A549 (cell line): Measurements from ENCODE around the gene ADM2. TPM values are rescaled to one million over a fixed set of nuclear protein-coding genes. Genes with fewer than 3 reads are reported as not detected.

Experiments used
- ATAC-seq, 2 experiments: fragments of 200-7000 bp in 1 of 2; fragments of >200 bp in 1 of 2; cut with Nextera tagmentation in 1 of 2; cut with Tn5 transposase in 1 of 2; 3 replicates each; pipeline versions ENCODE4 v1.8.0 to v1.9.1; 2018 to 2020; ENCODE audit warnings: mild to moderate bottlenecking in 1 of 2, moderate library complexity in 1 of 2
- CTCF ChIA-PET: fragments of 300-600 bp; sonication (Branson Sonifier 250); formaldehyde crosslinking; extraction: SDS; loops from one replicate; lab custom pipeline; 2021; ENCODE audit warnings: antibody characterized with exemption, inconsistent platforms; lab: Yijun Ruan, JAX
- POLR2A ChIA-PET: fragments of 350-600 bp; formaldehyde crosslinking; extraction: SDS; loops from one replicate; lab custom pipeline; 2021; ENCODE audit warnings: antibody characterized with exemption, inconsistent platforms; lab: Yijun Ruan, JAX
- DNase-seq, 2 experiments: peaks; one replicate each; pipeline versions ENCODE4 v3.0.0 to v3.0.0-alpha.2; 2011 to 2016; ENCODE audit warnings: low read depth in 1 of 2, low spot score in 1 of 2
- FAIRE-seq: peaks from 2 replicates; lab custom pipeline; 2011; peaks lifted over from hg19 to GRCh38; lab: Jason Lieb, UNC
- H3K27ac ChIP-seq, 2 experiments: fragments of >200 bp; sonication (Bioruptor Twin); formaldehyde crosslinking; 3 replicates each; pipeline ENCODE4 v1.5.1; 2016 to 2017
- H3K4me1 ChIP-seq: fragments of >200 bp; sonication (Bioruptor Twin); formaldehyde crosslinking; 3 replicates; pipeline ENCODE4 v1.6.1; 2016
- H3K4me2 ChIP-seq: fragments of >200 bp; sonication (Bioruptor Twin); formaldehyde crosslinking; 3 replicates; pipeline ENCODE4 v1.6.1; 2016
- H3K4me3 ChIP-seq: fragments of >200 bp; sonication (Bioruptor Twin); formaldehyde crosslinking; 3 replicates; pipeline ENCODE4 v1.5.1; 2016
- H3K9me3 ChIP-seq: fragments of >200 bp; sonication (Bioruptor Twin); formaldehyde crosslinking; 3 replicates; pipeline ENCODE4 v1.6.1; 2016
- BCL3 ChIP-seq: fragments of >200 bp; sonication (Bioruptor Twin); formaldehyde crosslinking; IDR thresholded peaks from 3 replicates; pipeline ENCODE4 v1.6.1; 2016
- BHLHE40 ChIP-seq: IDR thresholded peaks from 2 replicates; pipeline ENCODE4 v1.6.1; 2012; ENCODE audit warnings: low read depth, low read length, inconsistent platforms
- CBX8 ChIP-seq: fragments of 200-600 bp; sonication (generic); IDR thresholded peaks from 2 replicates; pipeline ENCODE4 v1.6.1; 2016
- CHD4 ChIP-seq: fragments of 200-600 bp; sonication (generic); IDR thresholded peaks from 2 replicates; pipeline ENCODE4 v1.6.1; 2016; ENCODE audit warnings: antibody characterized with exemption, mild to moderate bottlenecking, borderline replicate concordance
- E2F6 ChIP-seq: IDR thresholded peaks from 2 replicates; pipeline ENCODE4 v1.6.1; 2012; ENCODE audit warnings: low read depth, borderline replicate concordance
- ESRRA ChIP-seq: fragments of 150-350 bp; IDR thresholded peaks from 2 replicates; pipeline ENCODE4 v1.6.1; 2014; ENCODE audit warnings: mild to moderate bottlenecking, low read length, borderline replicate concordance
- FOSB ChIP-seq: fragments of 250-450 bp; sonication (Bioruptor Pico); IDR thresholded peaks from 2 replicates; pipeline ENCODE4 v1.5.0; 2020; ENCODE audit warnings: mild to moderate bottlenecking, moderate library complexity
- FOXS1 ChIP-seq: fragments of 250-450 bp; sonication (Bioruptor Pico); IDR thresholded peaks from 2 replicates; pipeline ENCODE4 v1.5.0; 2020; ENCODE audit warnings: mild to moderate bottlenecking, moderate library complexity
- GATA3 ChIP-seq: IDR thresholded peaks from 2 replicates; pipeline ENCODE4 v1.6.1; 2012; ENCODE audit warnings: borderline replicate concordance
- HEYL ChIP-seq: fragments of 250-450 bp; sonication (Bioruptor Pico); IDR thresholded peaks from 2 replicates; pipeline ENCODE4 v1.8.0; 2021; ENCODE audit warnings: mild to moderate bottlenecking, moderate library complexity
- HOXB13 ChIP-seq: fragments of 250-450 bp; sonication (Bioruptor Pico); IDR thresholded peaks from 2 replicates; pipeline ENCODE4 v1.5.0; 2020; ENCODE audit warnings: low read depth, mild to moderate bottlenecking, moderate library complexity
- KDM5A ChIP-seq: fragments of 200-600 bp; sonication (generic); IDR thresholded peaks from 2 replicates; pipeline ENCODE4 v1.6.1; 2016; ENCODE audit warnings: antibody characterized with exemption, mild to moderate bottlenecking
- MAX ChIP-seq: IDR thresholded peaks from 2 replicates; pipeline ENCODE4 v1.6.1; 2012
- MAZ ChIP-seq: fragments of 150-350 bp; IDR thresholded peaks from 2 replicates; pipeline ENCODE4 v1.6.1; 2014; ENCODE audit warnings: antibody characterized with exemption, low read depth, low read length, borderline replicate concordance
- NPAS2 ChIP-seq: fragments of 250-450 bp; sonication (Bioruptor Pico); IDR thresholded peaks from 2 replicates; pipeline ENCODE4 v1.8.0; 2022; ENCODE audit warnings: mild to moderate bottlenecking, moderate library complexity, borderline replicate concordance
- POLR2A ChIP-seq: IDR thresholded peaks from 2 replicates; pipeline ENCODE4 v1.6.1; 2012; ENCODE audit warnings: mild to moderate bottlenecking, low read length
- POLR2AphosphoS2 ChIP-seq: conservative IDR thresholded peaks from 2 replicates; pipeline ENCODE4 v1.6.1; 2012; ENCODE audit warnings: low read length, improper control_type of control experiment, inconsistent platforms
- RFX5 ChIP-seq: fragments of 450-650 bp; IDR thresholded peaks from 2 replicates; pipeline ENCODE4 v1.7.1; 2014; ENCODE audit warnings: antibody characterized with exemption, mild to moderate bottlenecking, moderate library complexity
- RNF2 ChIP-seq: fragments of 200-600 bp; sonication (generic); IDR thresholded peaks from 2 replicates; pipeline ENCODE4 v1.6.1; 2016; ENCODE audit warnings: low read depth, mild to moderate bottlenecking, antibody characterized with exemption, moderate library complexity, borderline replicate concordance
- SMC3 ChIP-seq: fragments of >200 bp; sonication (Bioruptor Twin); formaldehyde crosslinking; IDR thresholded peaks from 3 replicates; pipeline ENCODE4 v1.6.1; 2018; ENCODE audit warnings: inconsistent platforms
- ZC3H11A ChIP-seq: fragments of 450-650 bp; IDR thresholded peaks from 2 replicates; pipeline ENCODE4 v1.6.1; 2014; ENCODE audit warnings: antibody characterized with exemption, mild to moderate bottlenecking
- ZNF302 ChIP-seq: fragments of 250-450 bp; sonication (Bioruptor Pico); IDR thresholded peaks from 2 replicates; pipeline ENCODE4 v1.9.0; 2021; ENCODE audit warnings: inconsistent platforms, mild to moderate bottlenecking, moderate library complexity
- ZSCAN20 ChIP-seq: fragments of 250-450 bp; sonication (Bioruptor Pico); IDR thresholded peaks from 2 replicates; pipeline ENCODE4 v1.8.0; 2022; ENCODE audit warnings: mild to moderate bottlenecking, moderate library complexity
- whole genome bisulfite sequencing: methylation state at CpG from one replicate; pipeline ENCODE4 v1.1.6; 2017; ENCODE audit errors: missing lambda C conversion rate; 5-methylcytosine and 5-hydroxymethylcytosine counted together
- polyA plus RNA-seq, 4 experiments: library from polyadenylated mRNA; depleted of rRNA in 3 of 4; stranded (reverse); fragments of >200 nt; fragmentation: RNase III in 1 of 4; extraction: RNeasy Plus Mini Kit Qiagen cat#74134 plus additional on column Dnase treatment in 1 of 4; gene quantifications; 2 replicates in 3 of 4; 3 replicates in 1 of 4; pipeline ENCODE4 v1.2.3, GENCODE V29; 2011 to 2017
- TF ChIP-seq, protein P1 (sequence below): fragments of 250-450 bp; sonication (Bioruptor Pico); IDR thresholded peaks from 2 replicates; pipeline ENCODE4 v1.5.0; 2020; ENCODE audit warnings: low read depth, mild to moderate bottlenecking, moderate library complexity
- TF ChIP-seq, protein P2 (sequence below): fragments of 200-600 bp; sonication (generic); IDR thresholded peaks from 2 replicates; pipeline ENCODE4 v1.6.1; 2016; ENCODE audit warnings: antibody characterized with exemption, mild to moderate bottlenecking, moderate library complexity
- TF ChIP-seq, protein P3 (sequence below): fragments of 150-350 bp; IDR thresholded peaks from 2 replicates; pipeline ENCODE4 v1.6.1; 2014; ENCODE audit warnings: low read depth, mild to moderate bottlenecking, low read length

ADM2 gene
- polyA plus RNA-seq, 2 of the 4 experiments (the other 2 are of a cell fraction) = 0.50 to 1.1 TPM

DNA sequence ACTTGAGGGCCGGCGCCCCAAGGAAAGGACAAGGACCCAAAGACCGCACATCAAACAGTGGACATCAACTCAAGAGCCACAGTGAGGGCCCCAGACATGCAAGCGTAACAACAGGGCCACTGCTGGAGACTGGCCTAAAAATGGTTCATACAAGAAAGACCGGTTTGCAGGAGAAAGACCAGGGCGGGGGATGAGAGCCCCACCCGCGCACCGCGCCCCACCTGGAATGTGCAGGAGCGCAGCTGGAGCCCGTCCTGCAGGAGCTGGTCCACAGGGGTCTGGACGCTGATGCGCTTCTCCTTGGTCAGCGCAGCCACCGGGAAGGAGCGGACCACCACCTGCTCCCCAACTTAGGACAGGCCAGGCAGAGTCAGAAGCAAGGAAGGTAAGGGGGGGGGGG, 20.4 kb upstream of the ADM2 start:
- Histone ChIP-seq H3K9me3 (no peaks in the 10 kb centered on the region), H3K27ac (no peak overlapping the region), H3K4me2 (no peak overlapping the region), H3K4me1 (no peaks in the 10 kb centered on the region), H3K4me3 (no peak overlapping the region)
- TF ChIP-seq GATA3 (no peak), KDM5A (no peak), ZSCAN20 (CRISPR knock-in tag) (no peak), NPAS2 (CRISPR knock-in tag) (no peak), RFX5 (no peak), MAX (no peak), FOSB (CRISPR knock-in tag) (no peak), SMC3 (no peak), POLR2A (no peak), ESRRA (no peak), ZNF302 (CRISPR knock-in tag) (no peak), BHLHE40 (no peak), E2F6 (no peak), CBX8 (no peak)
- TF ChIP-seq, protein P1, sequence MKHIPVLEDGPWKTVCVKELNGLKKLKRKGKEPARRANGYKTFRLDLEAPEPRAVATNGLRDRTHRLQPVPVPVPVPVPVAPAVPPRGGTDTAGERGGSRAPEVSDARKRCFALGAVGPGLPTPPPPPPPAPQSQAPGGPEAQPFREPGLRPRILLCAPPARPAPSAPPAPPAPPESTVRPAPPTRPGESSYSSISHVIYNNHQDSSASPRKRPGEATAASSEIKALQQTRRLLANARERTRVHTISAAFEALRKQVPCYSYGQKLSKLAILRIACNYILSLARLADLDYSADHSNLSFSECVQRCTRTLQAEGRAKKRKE (CRISPR knock-in tag) = no peak
- TF ChIP-seq, protein P2, sequence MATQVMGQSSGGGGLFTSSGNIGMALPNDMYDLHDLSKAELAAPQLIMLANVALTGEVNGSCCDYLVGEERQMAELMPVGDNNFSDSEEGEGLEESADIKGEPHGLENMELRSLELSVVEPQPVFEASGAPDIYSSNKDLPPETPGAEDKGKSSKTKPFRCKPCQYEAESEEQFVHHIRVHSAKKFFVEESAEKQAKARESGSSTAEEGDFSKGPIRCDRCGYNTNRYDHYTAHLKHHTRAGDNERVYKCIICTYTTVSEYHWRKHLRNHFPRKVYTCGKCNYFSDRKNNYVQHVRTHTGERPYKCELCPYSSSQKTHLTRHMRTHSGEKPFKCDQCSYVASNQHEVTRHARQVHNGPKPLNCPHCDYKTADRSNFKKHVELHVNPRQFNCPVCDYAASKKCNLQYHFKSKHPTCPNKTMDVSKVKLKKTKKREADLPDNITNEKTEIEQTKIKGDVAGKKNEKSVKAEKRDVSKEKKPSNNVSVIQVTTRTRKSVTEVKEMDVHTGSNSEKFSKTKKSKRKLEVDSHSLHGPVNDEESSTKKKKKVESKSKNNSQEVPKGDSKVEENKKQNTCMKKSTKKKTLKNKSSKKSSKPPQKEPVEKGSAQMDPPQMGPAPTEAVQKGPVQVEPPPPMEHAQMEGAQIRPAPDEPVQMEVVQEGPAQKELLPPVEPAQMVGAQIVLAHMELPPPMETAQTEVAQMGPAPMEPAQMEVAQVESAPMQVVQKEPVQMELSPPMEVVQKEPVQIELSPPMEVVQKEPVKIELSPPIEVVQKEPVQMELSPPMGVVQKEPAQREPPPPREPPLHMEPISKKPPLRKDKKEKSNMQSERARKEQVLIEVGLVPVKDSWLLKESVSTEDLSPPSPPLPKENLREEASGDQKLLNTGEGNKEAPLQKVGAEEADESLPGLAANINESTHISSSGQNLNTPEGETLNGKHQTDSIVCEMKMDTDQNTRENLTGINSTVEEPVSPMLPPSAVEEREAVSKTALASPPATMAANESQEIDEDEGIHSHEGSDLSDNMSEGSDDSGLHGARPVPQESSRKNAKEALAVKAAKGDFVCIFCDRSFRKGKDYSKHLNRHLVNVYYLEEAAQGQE = no peak
- ChIA-PET POLR2A (no interaction called here), CTCF (interaction anchor here (0.7 to 1.3 kb wide), 2 partner anchors 62 to 113 kb away, joined by 3 to 4 read pairs; no protein-coding TSS in a partner anchor)
- ATAC-seq (no peak), FAIRE-seq (no peak), DNase-seq (no peak)
- 90% methylated on average over 12 of the region's 17 CpGs for WGBS

GRCh38 chr22:50461536-50461935, 19.8 kb upstream of the ADM2 start:
- H3K27ac ChIP-seq = no peak overlapping the region
- H3K4me3 ChIP-seq = no peak overlapping the region
- ChIA-PET CTCF (interaction anchor here (0.6 to 1.3 kb wide), 2 partner anchors 10 to 62 kb away, joined by 4 to 5 read pairs; no protein-coding TSS in a partner anchor), POLR2A (no interaction called here)
- FAIRE-seq = no peak
- no peak overlapping the region for H3K4me2 ChIP-seq
- no peak for ATAC-seq
- 97% methylated on average over 24 of the region's 26 CpGs for WGBS
- no peaks in the 10 kb centered on the region for H3K4me1 ChIP-seq
- no peak for TF ChIP-seq ZC3H11A
- DNase-seq = no peak
- no peaks in the 10 kb centered on the region for H3K9me3 ChIP-seq

DNA sequence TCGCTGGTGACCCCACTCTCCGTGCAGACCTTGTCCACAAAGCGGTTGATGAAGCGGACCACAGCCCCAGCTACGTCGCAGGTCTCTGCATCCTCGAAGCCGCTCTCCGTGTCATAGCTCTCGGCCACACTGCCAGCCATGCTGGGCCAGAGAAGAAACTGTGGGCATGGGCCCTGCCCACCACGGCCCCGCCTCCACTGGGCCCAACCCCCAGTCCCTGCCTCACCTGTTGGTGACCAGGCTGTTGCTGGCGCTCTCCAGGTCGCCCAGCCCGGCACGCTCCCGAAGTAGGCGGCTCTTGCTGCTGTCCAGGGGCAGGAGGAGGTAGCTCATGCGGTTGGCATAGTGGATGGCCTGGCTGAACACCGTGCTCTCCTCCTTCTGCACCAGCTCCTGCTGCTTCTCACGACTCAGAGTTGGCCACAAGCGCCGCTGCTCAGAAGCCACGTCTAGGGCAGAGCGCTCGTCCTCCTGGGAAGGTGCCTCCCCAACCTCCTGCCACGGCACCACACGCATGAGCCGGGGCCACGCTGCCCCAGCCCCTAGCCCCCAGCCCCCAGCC, 19.3 kb upstream of the ADM2 start:
- Histone ChIP-seq H3K4me1 (no peaks in the 10 kb centered on the region), H3K9me3 (no peaks in the 10 kb centered on the region), H3K4me2 (no peak overlapping the region), H3K4me3 (no peak overlapping the region), H3K27ac (no peak overlapping the region)
- ATAC-seq (no peak), DNase-seq (no peak), FAIRE-seq (no peak)
- ChIA-PET CTCF (interaction anchor here (0.6 kb wide), 1 partner anchor 10 kb away, joined by 5 read pairs; no protein-coding TSS in a partner anchor), POLR2A (no interaction called here)
- TF ChIP-seq FOXS1 (CRISPR knock-in tag) (no peak), CHD4 (no peak), FOSB (CRISPR knock-in tag) (no peak), POLR2AphosphoS2 (no peak), HOXB13 (CRISPR knock-in tag) (no peak), BCL3 (no peak), ZC3H11A (no peak), CBX8 (no peak), HEYL (CRISPR knock-in tag) (no peak), MAZ (no peak), RNF2 (no peak)
- TF ChIP-seq, protein P1 (CRISPR knock-in tag) = no peak
- TF ChIP-seq, protein P3, sequence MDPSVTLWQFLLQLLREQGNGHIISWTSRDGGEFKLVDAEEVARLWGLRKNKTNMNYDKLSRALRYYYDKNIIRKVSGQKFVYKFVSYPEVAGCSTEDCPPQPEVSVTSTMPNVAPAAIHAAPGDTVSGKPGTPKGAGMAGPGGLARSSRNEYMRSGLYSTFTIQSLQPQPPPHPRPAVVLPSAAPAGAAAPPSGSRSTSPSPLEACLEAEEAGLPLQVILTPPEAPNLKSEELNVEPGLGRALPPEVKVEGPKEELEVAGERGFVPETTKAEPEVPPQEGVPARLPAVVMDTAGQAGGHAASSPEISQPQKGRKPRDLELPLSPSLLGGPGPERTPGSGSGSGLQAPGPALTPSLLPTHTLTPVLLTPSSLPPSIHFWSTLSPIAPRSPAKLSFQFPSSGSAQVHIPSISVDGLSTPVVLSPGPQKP = no peak
- WGBS = 95% methylated on average over 4 of the region's 30 CpGs
